OCI-LY3 (cell line): ENCODE measurements around the gene STON2.

ENCODE experiments used
- CTCF ChIP-seq: fragments of 200-600, 300-600 bp; sonication (generic); IDR thresholded peaks from 2 replicates; pipeline ENCODE4 v1.5.1; 2014; ENCODE audit warnings: antibody characterized with exemption, low read length, low read depth
- EZH2phosphoT487 ChIP-seq: fragments of 200-600 bp; shearing (Covaris generic); IDR thresholded peaks from 2 replicates; pipeline ENCODE4 v1.6.1; 2018; ENCODE audit warnings: antibody characterized with exemption, mixed run types, low read depth

GRCh38 chr14:81224222-81224621, 175.9 kb downstream of the STON2 start:
- TF ChIP-seq CTCF (no peak), EZH2phosphoT487 (no peak)
